ENCODE results near the gene FAM110A. TPM values are rescaled to one million over a fixed set of nuclear protein-coding genes. Genes with fewer than 3 reads are reported as not detected.
"Not testable (repeated sequence)": the region's sequence is repeated elsewhere in the genome, so short reads cannot be mapped to it uniquely, and the experiment has no call there.

The FAM110A gene
- polyA plus RNA-seq, 4 donors, result 7.1 to 12.2 (median 9.1) TPM

GRCh38 chr20:841568-842546 lies 8.3 kb downstream of the FAM110A start:
- DNase-seq (ENCODE audit: low read depth in 4 of 4, low spot score in 3 of 4), result no peak

- no peak for DNase-seq (ENCODE audit: low read depth in 4 of 4, low spot score in 3 of 4)
Observed at GRCh38 chr20:842547-842940, 9.0 kb downstream of the FAM110A start.

GRCh38 chr20:843912-844311 lies 10.4 kb downstream of the FAM110A start:
- DNase-seq (ENCODE audit: low read depth in 4 of 4, low spot score in 3 of 4), result no peak

- DNase-seq (ENCODE audit: low read depth in 4 of 4, low spot score in 3 of 4), result peak; percentile 79 to 88 (median 82)
Observed at GRCh38 chr20:844473-845225, 11.1 kb downstream of the FAM110A start.

- DNase-seq (ENCODE audit: low read depth in 4 of 4, low spot score in 3 of 4), result no peak
Observed at GRCh38 chr20:845226-845868, 11.8 kb downstream of the FAM110A start.

- DNase-seq (ENCODE audit: low read depth in 4 of 4, low spot score in 3 of 4), result no peak
Observed at GRCh38 chr20:845941-846893, 12.7 kb downstream of the FAM110A start.

GRCh38 chr20:846894-847278 lies 13.4 kb downstream of the FAM110A start:
- no peak for DNase-seq (ENCODE audit: low read depth in 4 of 4, low spot score in 3 of 4)

GRCh38 chr20:848193-848592 lies 14.7 kb downstream of the FAM110A start:
- no peak for DNase-seq (ENCODE audit: low read depth in 4 of 4, low spot score in 3 of 4)

GRCh38 chr20:848731-849130 lies 15.2 kb downstream of the FAM110A start:
- not testable (repeated sequence) for DNase-seq (ENCODE audit: low read depth in 4 of 4, low spot score in 3 of 4)

- DNase-seq (ENCODE audit: low read depth in 4 of 4, low spot score in 3 of 4), result no peak
Observed at GRCh38 chr20:853406-853996, 20.0 kb downstream of the FAM110A start.

GRCh38 chr20:854601-855000 lies 21.1 kb downstream of the FAM110A start:
- DNase-seq (ENCODE audit: low read depth in 4 of 4, low spot score in 3 of 4), result no peak

GRCh38 chr20:855466-856360 lies 22.2 kb downstream of the FAM110A start:
- no peak for DNase-seq (ENCODE audit: low read depth in 4 of 4, low spot score in 3 of 4)

- no peak for DNase-seq (ENCODE audit: low read depth in 4 of 4, low spot score in 3 of 4)
Observed at GRCh38 chr20:856361-856775, 22.9 kb downstream of the FAM110A start.

- DNase-seq (ENCODE audit: low read depth in 4 of 4, low spot score in 3 of 4), result no peak
Observed at GRCh38 chr20:858011-858410, 24.5 kb downstream of the FAM110A start.

- no peak for DNase-seq (ENCODE audit: low read depth in 4 of 4, low spot score in 3 of 4)
Observed at GRCh38 chr20:859751-860231, 26.3 kb downstream of the FAM110A start.

- DNase-seq (ENCODE audit: low read depth in 4 of 4, low spot score in 3 of 4), result no peak
Observed at GRCh38 chr20:860891-861290, 27.4 kb downstream of the FAM110A start.

GRCh38 chr20:865440-865839 lies 31.9 kb downstream of the FAM110A start:
- no peak for DNase-seq (ENCODE audit: low read depth in 4 of 4, low spot score in 3 of 4)

- DNase-seq (ENCODE audit: low read depth in 4 of 4, low spot score in 3 of 4), result no peak
Observed at GRCh38 chr20:868279-868678, 34.8 kb downstream of the FAM110A start.
